ENCODE data around the gene PGAP3.

GRCh38 chr17:39726617-39727016 lies 38.8 kb upstream of the PGAP3 start:
- TF ChIP-seq POLR2A (IDR thresholded peaks at IDR 0.05; ENCODE audit: extremely low read depth, insufficient read length) (no peak), CTCF (IDR thresholded peaks at IDR 0.05; ENCODE audit: low read depth, low read length) (no peak), MYC (IDR thresholded peaks at IDR 0.05; ENCODE audit: low read depth, low read length) (no peak)
- TF ChIP-seq, protein P1, sequence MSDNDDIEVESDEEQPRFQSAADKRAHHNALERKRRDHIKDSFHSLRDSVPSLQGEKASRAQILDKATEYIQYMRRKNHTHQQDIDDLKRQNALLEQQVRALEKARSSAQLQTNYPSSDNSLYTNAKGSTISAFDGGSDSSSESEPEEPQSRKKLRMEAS (IDR thresholded peaks at IDR 0.05; ENCODE audit: low read depth, low read length) = no peak
